K562 (cell line): ENCODE measurements around the gene GCKR. TPM values are rescaled to one million over a fixed set of nuclear protein-coding genes. Genes with fewer than 3 reads are reported as not detected.

Source experiments
- ARID2 ChIP-seq: fragments of 450-650 bp; IDR thresholded peaks from 2 replicates; pipeline ENCODE4 v1.6.1; 2017; ENCODE audit warnings: antibody characterized with exemption, mild to moderate bottlenecking
- CBX3 ChIP-seq, 2 experiments: IDR thresholded peaks; 1 replicate in 1 of 2; 2 replicates in 1 of 2; pipeline ENCODE4 v1.6.1; 2012; ENCODE audit warnings: inconsistent platforms in 2 of 2, low read length in 2 of 2, borderline replicate concordance in 1 of 2, control low read depth in 1 of 2
- CTBP1 ChIP-seq: fragments of 450-650 bp; IDR thresholded peaks from 2 replicates; pipeline ENCODE4 v1.6.1; 2016; ENCODE audit warnings: borderline replicate concordance
- DPF2 ChIP-seq: fragments of 450-650 bp; IDR thresholded peaks from 2 replicates; pipeline ENCODE4 v1.6.1; 2016
- GABPA ChIP-seq: fragments of 200-800 bp; sonication (Bioruptor generic); conservative IDR thresholded peaks from 2 replicates; pipeline ENCODE4 v1.6.1; 2016; ENCODE audit warnings: low read depth, missing genetic modification characterization, missing compliant biosample characterization
- GATA2 ChIP-seq: sonication (generic); formaldehyde crosslinking; IDR thresholded peaks from 2 replicates; pipeline ENCODE4 v1.4.0; 2020; ENCODE audit warnings: mild to moderate bottlenecking, missing genetic modification reagents
- GATAD2A ChIP-seq: fragments of 450-650 bp; IDR thresholded peaks from 2 replicates; pipeline ENCODE4 v1.6.1; 2017
- NR3C1 ChIP-seq: sonication (generic); formaldehyde crosslinking; IDR thresholded peaks from 2 replicates; pipeline ENCODE4 v1.8.1; 2022; ENCODE audit warnings: missing genetic modification reagents
- NRF1 ChIP-seq, 2 experiments: fragments of 450-650 bp; IDR thresholded peaks in 1 of 2; conservative IDR thresholded peaks in 1 of 2; 2 replicates each; pipeline ENCODE4 v1.6.1; 2014; ENCODE audit warnings: mild to moderate bottlenecking in 2 of 2
- POU5F1 ChIP-seq: fragments of 150-350 bp; IDR thresholded peaks from 2 replicates; pipeline ENCODE4 v1.6.1; 2014; ENCODE audit warnings: borderline replicate concordance, low read length, low read depth, mild to moderate bottlenecking; ENCODE audit not compliant: partially characterized antibody
- RFX5 ChIP-seq: IDR thresholded peaks from 2 replicates; pipeline ENCODE4 v1.6.1; 2011; ENCODE audit warnings: low read depth, mild to moderate bottlenecking, improper control_type of control experiment, low read length
- SAP30 ChIP-seq: fragments of 200-600 bp; sonication (generic); IDR thresholded peaks from 2 replicates; pipeline ENCODE4 v1.6.1; 2012; ENCODE audit warnings: borderline replicate concordance, low read depth, mild to moderate bottlenecking, moderate library complexity, low read length, control low read depth, inconsistent platforms; ENCODE audit not compliant: insufficient read depth, poor library complexity, severe bottlenecking
- SIN3A ChIP-seq, 2 experiments: fragments of 150-350 bp in 1 of 2; IDR thresholded peaks; 2 replicates each; pipeline ENCODE4 v1.6.1; 2011 to 2016; ENCODE audit warnings: borderline replicate concordance in 2 of 2, low read depth in 2 of 2, low read length in 2 of 2, mild to moderate bottlenecking in 2 of 2, moderate library complexity in 2 of 2; ENCODE audit not compliant: control insufficient read depth in 1 of 2
- TOE1 ChIP-seq, 2 experiments: fragments of 450-650 bp in 1 of 2; sonication (generic) in 1 of 2; formaldehyde crosslinking in 1 of 2; IDR thresholded peaks; 2 replicates each; pipeline versions ENCODE4 v1.7.1 to v1.8.0; 2016 to 2022; ENCODE audit warnings: borderline replicate concordance in 2 of 2, mild to moderate bottlenecking in 2 of 2, antibody characterized with exemption in 1 of 2, inconsistent platforms in 1 of 2, low read depth in 1 of 2, missing genetic modification reagents in 1 of 2, moderate library complexity in 1 of 2
- ZEB2 ChIP-seq: fragments of 450-650 bp; IDR thresholded peaks from 2 replicates; pipeline ENCODE4 v1.6.1; 2016
- polyA plus RNA-seq, 8 experiments: library from polyadenylated mRNA; depleted of rRNA in 4 of 8; stranded (reverse) in 5 of 8; unstranded in 3 of 8; fragments of >200 nt; fragmentation: Nextera tagmentation in 2 of 8; fragmentation: Illumina TruSeq in 1 of 8; extraction: Ambion mirVana in 2 of 8; extraction: Trizol in 1 of 8; gene quantifications; 2 replicates each; pipeline versions ENCODE4 v1.2.1 to v1.2.3, GENCODE V29; 2011 to 2014; ENCODE audit warnings: inconsistent platforms in 1 of 8, missing spikeins in 1 of 8
- total RNA-seq, 7 experiments: library from RNA; depleted of rRNA in 6 of 7; stranded (reverse); fragments of >200 nt in 6 of 7; fragmentation: Illumina TruSeq in 2 of 7; extraction: Trizol in 2 of 7; gene quantifications; 2 replicates each; pipeline versions ENCODE4 v1.2.1 to v1.2.3, GENCODE V29; 2011 to 2021; ENCODE audit warnings: low replicate concordance in 1 of 7
- TF ChIP-seq, protein P1 (sequence below): fragments of 250-450 bp; sonication (Bioruptor Pico); IDR thresholded peaks from 2 replicates; pipeline ENCODE4 v1.9.0; 2021; ENCODE audit warnings: mild to moderate bottlenecking, inconsistent platforms
- TF ChIP-seq, protein P2 (sequence below): sonication (generic); formaldehyde crosslinking; IDR thresholded peaks from 2 replicates; pipeline ENCODE4 v1.8.0; 2022; ENCODE audit warnings: mild to moderate bottlenecking, missing genetic modification reagents
- TF ChIP-seq, protein P3 (sequence below), 3 experiments: fragments of 200-800 bp in 1 of 3; fragments of 250-450 bp in 1 of 3; fragments of 450-650 bp in 1 of 3; sonication (Bioruptor Pico) in 1 of 3; sonication (Bioruptor generic) in 1 of 3; formaldehyde crosslinking in 1 of 3; IDR thresholded peaks; 2 replicates each; pipeline versions ENCODE4 v1.6.1 to v1.8.0; 2016 to 2022; ENCODE audit warnings: mild to moderate bottlenecking in 2 of 3, missing genetic modification characterization in 2 of 3, missing compliant biosample characterization in 1 of 3, moderate library complexity in 1 of 3

Gene GCKR
- total and polyA plus RNA-seq, 9 of the 15 experiments (the other 6 are each of a cell fraction or from before 2014, with no cell fraction given), result 0.28 to 0.79 (median 0.50) TPM; not detected in 1

DNA sequence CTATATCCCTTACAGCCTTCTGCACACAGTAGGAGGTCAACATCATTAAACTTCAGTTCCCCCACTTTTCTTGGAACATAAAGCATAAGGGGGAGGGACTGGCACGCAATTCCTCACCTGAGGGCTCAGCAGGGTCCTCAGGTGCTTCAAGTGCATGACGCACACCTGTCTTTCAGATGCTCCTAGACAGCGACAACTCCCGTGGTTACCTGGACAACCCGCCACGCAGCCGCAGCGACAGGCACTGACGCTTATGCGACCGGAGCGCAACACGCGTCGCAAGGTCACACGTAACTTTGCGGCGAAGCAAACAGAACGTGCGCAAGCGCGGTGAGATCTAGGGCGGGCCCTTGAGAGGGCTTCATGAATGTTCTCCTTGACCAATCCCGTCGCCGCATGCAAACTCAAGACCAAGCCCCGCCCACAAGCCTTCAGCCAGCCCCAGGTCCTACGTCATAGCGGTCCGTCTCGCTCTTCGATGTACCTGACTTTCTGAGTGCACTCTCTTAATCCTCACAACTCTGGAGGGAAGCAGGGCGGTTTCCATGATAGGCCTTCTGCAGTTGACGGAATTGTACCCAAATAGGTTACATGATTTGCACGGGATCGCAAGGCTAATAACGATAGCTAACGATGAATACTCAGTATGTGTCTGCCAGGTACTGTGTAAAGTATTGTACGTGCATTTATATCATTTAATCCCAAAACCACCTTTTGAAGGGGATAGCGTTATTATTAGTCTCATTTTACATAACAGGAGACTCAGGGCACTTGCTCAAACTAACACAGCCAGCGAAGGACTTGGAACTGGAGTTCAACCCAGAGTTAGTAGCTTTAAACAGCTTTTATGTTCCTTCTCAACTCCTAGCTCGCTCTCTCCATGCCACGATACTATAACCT is 6.9 kb upstream of the GCKR start, which contains the start of gene IFT172 (continued):
- peak; percentile 63 for TF ChIP-seq POU5F1
- peak; percentile 85 for TF ChIP-seq ZEB2
- TF ChIP-seq, protein P1, sequence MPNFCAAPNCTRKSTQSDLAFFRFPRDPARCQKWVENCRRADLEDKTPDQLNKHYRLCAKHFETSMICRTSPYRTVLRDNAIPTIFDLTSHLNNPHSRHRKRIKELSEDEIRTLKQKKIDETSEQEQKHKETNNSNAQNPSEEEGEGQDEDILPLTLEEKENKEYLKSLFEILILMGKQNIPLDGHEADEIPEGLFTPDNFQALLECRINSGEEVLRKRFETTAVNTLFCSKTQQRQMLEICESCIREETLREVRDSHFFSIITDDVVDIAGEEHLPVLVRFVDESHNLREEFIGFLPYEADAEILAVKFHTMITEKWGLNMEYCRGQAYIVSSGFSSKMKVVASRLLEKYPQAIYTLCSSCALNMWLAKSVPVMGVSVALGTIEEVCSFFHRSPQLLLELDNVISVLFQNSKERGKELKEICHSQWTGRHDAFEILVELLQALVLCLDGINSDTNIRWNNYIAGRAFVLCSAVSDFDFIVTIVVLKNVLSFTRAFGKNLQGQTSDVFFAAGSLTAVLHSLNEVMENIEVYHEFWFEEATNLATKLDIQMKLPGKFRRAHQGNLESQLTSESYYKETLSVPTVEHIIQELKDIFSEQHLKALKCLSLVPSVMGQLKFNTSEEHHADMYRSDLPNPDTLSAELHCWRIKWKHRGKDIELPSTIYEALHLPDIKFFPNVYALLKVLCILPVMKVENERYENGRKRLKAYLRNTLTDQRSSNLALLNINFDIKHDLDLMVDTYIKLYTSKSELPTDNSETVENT, result peak; percentile 10; the same call in 1 of the 2 replicates
- TF ChIP-seq, protein P2, sequence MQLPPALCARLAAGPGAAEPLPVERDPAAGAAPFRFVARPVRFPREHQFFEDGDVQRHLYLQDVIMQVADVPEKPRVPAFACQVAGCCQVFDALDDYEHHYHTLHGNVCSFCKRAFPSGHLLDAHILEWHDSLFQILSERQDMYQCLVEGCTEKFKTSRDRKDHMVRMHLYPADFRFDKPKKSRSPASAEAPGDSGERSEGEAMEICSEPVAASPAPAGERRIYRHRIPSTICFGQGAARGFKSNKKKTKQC, result no peak
- TF ChIP-seq CBX3 (IDR thresholded peaks at IDR 0.05; ENCODE audit: borderline replicate concordance in 1 of 2, low read length in 2 of 2), result peak in 1 of 2 experiments; percentile 36; a peak in 1 of 3 replicates
- no peak for TF ChIP-seq TOE1 (IDR thresholded peaks at IDR 0.05; ENCODE audit: borderline replicate concordance)
- TF ChIP-seq TOE1 (CRISPR knock-in tag; IDR thresholded peaks at IDR 0.05; ENCODE audit: borderline replicate concordance, low read depth), result peak; percentile 16; the same call in 1 of the 2 replicates
- peak; percentile 100 for TF ChIP-seq NRF1 (conservative IDR thresholded peaks at IDR 0.05 in 1 of 2, IDR thresholded peaks at IDR 0.05 in 1 of 2)
- TF ChIP-seq GATA2 (CRISPR knock-in tag), result no peak
- TF ChIP-seq NR3C1 (CRISPR knock-in tag), result no peak
- TF ChIP-seq CTBP1, result peak; percentile 93
- TF ChIP-seq GATAD2A, result no peak
- 0 out of 2 replicates have a peak, but pooled peaks have one; percentile 24 for TF ChIP-seq DPF2
- TF ChIP-seq, protein P3, sequence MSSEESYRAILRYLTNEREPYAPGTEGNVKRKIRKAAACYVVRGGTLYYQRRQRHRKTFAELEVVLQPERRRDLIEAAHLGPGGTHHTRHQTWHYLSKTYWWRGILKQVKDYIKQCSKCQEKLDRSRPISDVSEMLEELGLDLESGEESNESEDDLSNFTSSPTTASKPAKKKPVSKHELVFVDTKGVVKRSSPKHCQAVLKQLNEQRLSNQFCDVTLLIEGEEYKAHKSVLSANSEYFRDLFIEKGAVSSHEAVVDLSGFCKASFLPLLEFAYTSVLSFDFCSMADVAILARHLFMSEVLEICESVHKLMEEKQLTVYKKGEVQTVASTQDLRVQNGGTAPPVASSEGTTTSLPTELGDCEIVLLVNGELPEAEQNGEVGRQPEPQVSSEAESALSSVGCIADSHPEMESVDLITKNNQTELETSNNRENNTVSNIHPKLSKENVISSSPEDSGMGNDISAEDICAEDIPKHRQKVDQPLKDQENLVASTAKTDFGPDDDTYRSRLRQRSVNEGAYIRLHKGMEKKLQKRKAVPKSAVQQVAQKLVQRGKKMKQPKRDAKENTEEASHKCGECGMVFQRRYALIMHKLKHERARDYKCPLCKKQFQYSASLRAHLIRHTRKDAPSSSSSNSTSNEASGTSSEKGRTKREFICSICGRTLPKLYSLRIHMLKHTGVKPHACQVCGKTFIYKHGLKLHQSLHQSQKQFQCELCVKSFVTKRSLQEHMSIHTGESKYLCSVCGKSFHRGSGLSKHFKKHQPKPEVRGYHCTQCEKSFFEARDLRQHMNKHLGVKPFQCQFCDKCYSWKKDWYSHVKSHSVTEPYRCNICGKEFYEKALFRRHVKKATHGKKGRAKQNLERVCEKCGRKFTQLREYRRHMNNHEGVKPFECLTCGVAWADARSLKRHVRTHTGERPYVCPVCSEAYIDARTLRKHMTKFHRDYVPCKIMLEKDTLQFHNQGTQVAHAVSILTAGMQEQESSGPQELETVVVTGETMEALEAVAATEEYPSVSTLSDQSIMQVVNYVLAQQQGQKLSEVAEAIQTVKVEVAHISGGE (CRISPR knock-in tag; IDR thresholded peaks at IDR 0.05), result peak in 1 of 3 experiments; percentile 75; a peak in 2 of 6 replicates
- peak; percentile 97 to 99 for TF ChIP-seq SIN3A (IDR thresholded peaks at IDR 0.05; ENCODE audit: borderline replicate concordance in 2 of 2, control insufficient read depth in 1 of 2, low read depth in 2 of 2, low read length in 2 of 2)
- 0 out of 2 replicates have a peak, but pooled peaks have one; percentile 4 for TF ChIP-seq GABPA (tag)
- no peak for TF ChIP-seq RFX5
- TF ChIP-seq SAP30, result peak; percentile 97
- TF ChIP-seq ARID2, result no peak
